ENCODE results near the gene HPS4. TPM values are rescaled to one million over a fixed set of nuclear protein-coding genes. Genes with fewer than 3 reads are reported as not detected.

Gene HPS4
- total RNA-seq, 4 donors from 2014 or later: 46.5 to 152 (median 62.9) TPM

DNA sequence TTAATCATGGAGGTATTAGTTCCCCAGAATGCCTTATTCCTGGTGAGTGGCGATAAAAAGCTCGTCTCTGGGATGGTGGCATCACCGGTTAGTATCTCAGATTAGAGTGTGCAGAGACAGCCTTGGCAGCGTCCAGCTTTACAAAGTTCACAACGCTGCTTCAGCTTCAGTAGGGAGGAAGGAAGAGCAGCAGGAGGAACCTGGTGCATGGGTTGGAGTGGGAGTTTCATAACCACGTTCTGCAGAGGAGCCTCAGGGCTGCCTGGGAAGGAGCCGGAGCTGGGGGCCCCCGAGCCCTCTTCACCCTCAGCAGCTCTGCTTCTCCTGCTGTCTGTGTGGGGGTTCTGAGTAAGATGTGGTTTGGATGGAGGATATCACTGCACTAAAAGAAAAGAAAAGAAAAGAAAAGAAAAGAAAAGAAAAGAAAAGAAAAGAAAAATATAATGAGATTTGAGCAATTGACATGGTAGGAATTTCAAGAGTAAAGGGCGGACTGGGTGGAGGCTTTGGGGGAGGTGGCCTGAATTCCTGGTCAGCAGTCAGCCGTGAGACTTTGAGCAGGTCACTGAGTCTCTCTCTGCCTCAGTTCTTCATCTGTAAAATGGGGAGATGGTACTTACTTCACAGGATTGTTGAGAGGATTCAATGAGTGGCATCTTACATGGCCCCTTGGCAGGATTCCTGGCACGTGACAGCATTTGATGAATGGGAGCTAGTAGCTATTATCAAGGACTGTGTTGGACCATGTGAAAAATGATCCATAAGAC lies 48.1 kb downstream of the HPS4 start:
- TF ChIP-seq POLR2AphosphoS5 (IDR thresholded peaks at IDR 0.05) (no peak), EP300 (IDR thresholded peaks at IDR 0.05) (no peak), POLR2A (IDR thresholded peaks at IDR 0.05) (no peak)
- TF ChIP-seq, protein P1, sequence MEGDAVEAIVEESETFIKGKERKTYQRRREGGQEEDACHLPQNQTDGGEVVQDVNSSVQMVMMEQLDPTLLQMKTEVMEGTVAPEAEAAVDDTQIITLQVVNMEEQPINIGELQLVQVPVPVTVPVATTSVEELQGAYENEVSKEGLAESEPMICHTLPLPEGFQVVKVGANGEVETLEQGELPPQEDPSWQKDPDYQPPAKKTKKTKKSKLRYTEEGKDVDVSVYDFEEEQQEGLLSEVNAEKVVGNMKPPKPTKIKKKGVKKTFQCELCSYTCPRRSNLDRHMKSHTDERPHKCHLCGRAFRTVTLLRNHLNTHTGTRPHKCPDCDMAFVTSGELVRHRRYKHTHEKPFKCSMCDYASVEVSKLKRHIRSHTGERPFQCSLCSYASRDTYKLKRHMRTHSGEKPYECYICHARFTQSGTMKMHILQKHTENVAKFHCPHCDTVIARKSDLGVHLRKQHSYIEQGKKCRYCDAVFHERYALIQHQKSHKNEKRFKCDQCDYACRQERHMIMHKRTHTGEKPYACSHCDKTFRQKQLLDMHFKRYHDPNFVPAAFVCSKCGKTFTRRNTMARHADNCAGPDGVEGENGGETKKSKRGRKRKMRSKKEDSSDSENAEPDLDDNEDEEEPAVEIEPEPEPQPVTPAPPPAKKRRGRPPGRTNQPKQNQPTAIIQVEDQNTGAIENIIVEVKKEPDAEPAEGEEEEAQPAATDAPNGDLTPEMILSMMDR (IDR thresholded peaks at IDR 0.05): no peak
- no peak overlapping the region for H3K27ac ChIP-seq
- H3K4me3 ChIP-seq: no peak overlapping the region
- H3K36me3 ChIP-seq: no peaks in the 10 kb centered on the region
- no peaks in the 10 kb centered on the region for H3K27me3 ChIP-seq
- 79% methylated on average over 11 of the region's 11 CpGs for WGBS
- no peak for DNase-seq (ENCODE audit: low spot score in 2 of 2)
- peaks cover 19% of the 10 kb centered on the region for H3K4me1 ChIP-seq
- H3K9me3 ChIP-seq: no peaks in the 10 kb centered on the region

DNA sequence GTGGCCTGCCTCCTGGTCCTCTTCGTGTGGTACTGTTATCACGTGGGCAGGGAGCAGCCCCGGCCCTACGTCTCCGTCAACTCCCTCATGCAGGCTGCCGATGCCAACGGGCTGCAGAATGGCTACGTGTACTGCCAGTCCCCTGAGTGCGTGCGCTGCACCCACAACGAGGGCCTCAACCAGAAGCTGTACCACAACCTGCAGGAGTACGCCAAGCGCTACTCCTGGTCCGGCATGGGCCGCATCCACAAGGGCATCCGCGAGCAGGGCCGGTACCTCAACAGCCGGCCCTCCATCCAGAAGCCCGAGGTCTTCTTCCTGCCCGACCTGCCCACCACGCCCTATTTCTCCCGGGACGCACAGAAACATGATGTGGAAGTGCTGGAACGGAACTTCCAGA lies 49.8 kb downstream of the HPS4 start:
- no peaks in the 10 kb centered on the region for H3K27me3 ChIP-seq
- 83% methylated on average over 12 of the region's 25 CpGs for WGBS
- no peak overlapping the region for H3K4me3 ChIP-seq
- no peaks in the 10 kb centered on the region for H3K36me3 ChIP-seq
- peaks cover 17% of the 10 kb centered on the region for H3K4me1 ChIP-seq
- no peaks in the 10 kb centered on the region for H3K9me3 ChIP-seq
- no peak overlapping the region for H3K27ac ChIP-seq
- no peak for DNase-seq (ENCODE audit: low spot score in 2 of 2)
- TF ChIP-seq, protein P1 (IDR thresholded peaks at IDR 0.05): no peak
- no peak for TF ChIP-seq POLR2A (IDR thresholded peaks at IDR 0.05)

DNA sequence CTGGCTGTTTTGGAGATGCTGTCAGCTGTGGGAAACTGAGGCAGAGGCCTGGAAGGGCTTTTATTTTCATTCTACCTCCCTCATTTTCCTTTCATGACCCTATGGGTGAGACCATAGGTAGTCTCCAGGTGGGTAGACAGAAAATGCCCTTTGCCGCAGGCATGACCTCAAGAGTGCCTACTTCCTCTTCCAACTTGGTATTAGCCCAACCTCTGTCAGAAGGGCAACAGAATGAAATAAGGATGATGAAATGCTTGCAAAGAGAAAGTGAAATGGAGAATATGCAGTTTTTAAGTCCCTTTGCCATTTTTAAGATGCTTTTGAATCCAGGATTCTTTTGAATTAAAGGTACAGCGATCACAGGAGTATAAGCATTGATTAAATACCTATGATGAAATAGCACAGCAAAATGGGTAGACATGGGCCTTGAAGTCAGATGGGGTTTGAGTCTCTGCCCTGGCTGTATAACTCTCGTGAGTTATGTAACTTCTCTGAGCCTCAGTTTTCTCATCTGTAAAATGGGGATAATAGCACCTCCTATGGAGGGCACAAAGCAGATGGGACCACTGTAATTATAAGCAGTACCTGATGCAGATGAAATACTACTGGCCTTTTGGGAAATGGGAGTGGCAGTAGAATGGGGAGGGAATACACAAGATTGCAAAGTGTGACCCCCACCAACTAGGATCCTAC lies 50.8 kb downstream of the HPS4 start:
- no peak for DNase-seq (ENCODE audit: low spot score in 2 of 2)
- Histone ChIP-seq H3K36me3 (no peaks in the 10 kb centered on the region), H3K4me1 (peaks cover 21% of the 10 kb centered on the region), H3K4me3 (no peak overlapping the region), H3K27me3 (no peaks in the 10 kb centered on the region), H3K27ac (no peak overlapping the region), H3K9me3 (no peaks in the 10 kb centered on the region)
- 94% methylated on average over 3 of the region's 3 CpGs for WGBS
- TF ChIP-seq POLR2AphosphoS5 (IDR thresholded peaks at IDR 0.05) (no peak), POLR2A (IDR thresholded peaks at IDR 0.05) (no peak), EP300 (IDR thresholded peaks at IDR 0.05) (no peak)
- TF ChIP-seq, protein P1 (IDR thresholded peaks at IDR 0.05): no peak

DNA sequence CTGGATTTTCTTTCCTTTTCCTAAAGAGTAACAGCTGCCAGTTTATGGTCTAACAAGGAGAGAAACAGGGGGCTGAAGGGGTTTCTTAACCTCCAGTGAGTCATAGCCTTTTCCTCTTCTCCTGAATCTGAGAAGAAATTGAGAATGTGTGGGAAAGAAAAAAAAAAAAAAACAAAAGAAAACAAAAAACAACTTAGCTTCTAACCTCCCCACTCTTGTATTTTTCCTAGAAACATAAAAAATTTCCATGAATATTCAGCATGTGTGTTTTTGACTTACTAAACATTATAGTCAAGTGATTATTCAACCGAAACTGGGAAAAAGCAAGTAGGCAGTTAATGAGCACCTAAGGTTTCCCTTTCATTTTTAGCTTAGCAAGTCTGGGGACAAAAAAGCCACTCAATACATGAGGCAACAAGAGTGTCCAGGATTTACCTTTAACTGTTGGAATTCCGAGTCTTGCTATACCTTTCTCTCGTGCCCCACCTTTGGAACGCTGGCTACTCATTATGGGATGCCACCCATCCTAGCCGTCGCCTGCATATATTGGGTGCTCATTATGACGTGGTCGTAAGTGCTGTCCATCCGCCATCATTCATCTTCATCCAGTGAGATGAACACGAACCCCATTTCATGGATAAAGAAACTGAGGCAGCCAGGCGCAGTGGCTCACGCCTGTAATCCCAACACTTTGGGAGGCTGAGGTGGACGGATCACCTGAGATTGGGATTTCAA lies 52.2 kb downstream of the HPS4 start:
- no peak overlapping the region for H3K4me3 ChIP-seq
- 93% methylated on average over 13 of the region's 13 CpGs for WGBS
- no peaks in the 10 kb centered on the region for H3K9me3 ChIP-seq
- peaks cover 15% of the 10 kb centered on the region for H3K4me1 ChIP-seq
- H3K36me3 ChIP-seq: no peaks in the 10 kb centered on the region
- TF ChIP-seq, protein P1 (IDR thresholded peaks at IDR 0.05): no peak
- no peak for TF ChIP-seq EP300 (IDR thresholded peaks at IDR 0.05)
- TF ChIP-seq POLR2A (IDR thresholded peaks at IDR 0.05): no peak
- TF ChIP-seq POLR2AphosphoS5 (IDR thresholded peaks at IDR 0.05): no peak
- DNase-seq (ENCODE audit: low spot score in 2 of 2): no peak
- H3K27ac ChIP-seq: no peak overlapping the region
- no peaks in the 10 kb centered on the region for H3K27me3 ChIP-seq

- Histone ChIP-seq H3K4me3 (no peak overlapping the region), H3K27me3 (no peaks in the 10 kb centered on the region), H3K4me1 (peaks cover 15% of the 10 kb centered on the region), H3K27ac (no peak overlapping the region), H3K9me3 (no peaks in the 10 kb centered on the region), H3K36me3 (no peaks in the 10 kb centered on the region)
- WGBS: 82% methylated on average over 2 of the region's 2 CpGs
- DNase-seq (ENCODE audit: low spot score in 2 of 2): no peak
- TF ChIP-seq, protein P1 (IDR thresholded peaks at IDR 0.05): no peak
- no peak for TF ChIP-seq POLR2A (IDR thresholded peaks at IDR 0.05)
Measured at GRCh38 chr22:26430600-26430999, 53.0 kb downstream of the HPS4 start.
